ENCODE data around the gene CRYBG3. TPM values are rescaled to one million over a fixed set of nuclear protein-coding genes. Genes with fewer than 3 reads are reported as not detected.

CRYBG3 gene
- total and polyA plus RNA-seq, 2 donors = 5.4 to 9.2 TPM

DNA sequence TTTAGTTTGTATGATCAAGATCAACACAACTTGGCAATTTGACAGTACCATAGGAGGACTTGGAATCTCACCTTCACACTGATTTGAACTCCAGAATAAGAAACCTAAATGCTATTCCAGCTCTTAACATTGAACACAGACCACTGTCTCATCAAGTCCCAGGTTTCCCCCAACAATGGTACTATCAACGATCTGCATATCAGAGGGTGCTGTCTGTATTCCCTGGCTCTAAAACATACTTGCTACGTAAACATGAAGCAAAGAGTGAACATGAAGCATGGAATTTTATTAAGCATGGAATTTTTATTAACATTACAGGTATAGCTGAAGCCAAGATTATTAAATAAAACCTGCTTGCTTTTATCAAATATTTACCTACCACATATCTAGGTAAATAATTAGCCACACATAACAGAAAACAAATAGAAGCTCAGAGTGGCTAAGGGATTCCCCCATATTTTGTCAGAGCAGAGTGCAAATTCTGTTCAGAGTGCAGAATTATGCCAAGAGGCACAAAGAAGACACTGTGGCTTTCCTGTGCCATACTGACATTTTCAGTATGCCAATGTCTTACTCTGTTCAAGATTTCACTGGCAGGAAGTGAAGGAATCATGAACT is 172.6 kb downstream of the CRYBG3 start:
- 96% methylated on average over 2 of the region's 2 CpGs for WGBS
- Histone ChIP-seq H3K4me3 (ENCODE audit: low read length in 2 of 2) (no peak overlapping the region), H3K36me3 (ENCODE audit: control insufficient read depth in 2 of 2, insufficient read depth in 2 of 2, low read length in 1 of 2) (no peaks in the 10 kb centered on the region), H3K9me3 (ENCODE audit: control insufficient read depth in 2 of 2, insufficient read depth in 1 of 2, low read length in 1 of 2) (no peaks in the 10 kb centered on the region), H3K4me1 (ENCODE audit: control insufficient read depth in 2 of 2, insufficient read depth in 2 of 2, low read length in 2 of 2) (peaks cover 0 to 7% of the 10 kb centered on the region in 2 donors), H3K27me3 (ENCODE audit: control insufficient read depth in 2 of 2, insufficient read depth in 1 of 2, low read length in 1 of 2) (no peaks in the 10 kb centered on the region), H3K27ac (ENCODE audit: low read depth in 1 of 2, low read length in 1 of 2) (no peak overlapping the region)
- no peak for DNase-seq (ENCODE audit: low read depth in 6 of 9, low spot score in 9 of 9)

Other genes starting within 250 kb of the CRYBG3 start
- 5.8 TPM for gene ARL6, start 57.3 kb upstream of the CRYBG3 start, total RNA-seq
- 3.8 TPM for gene ARL6, start 57.3 kb upstream of the CRYBG3 start, polyA plus RNA-seq
- gene RIOX2, start 150.4 kb downstream of the CRYBG3 start, total RNA-seq = 16.9 TPM
- 26.2 TPM for gene RIOX2, start 150.4 kb downstream of the CRYBG3 start, polyA plus RNA-seq
- gene GABRR3, start 213.3 kb downstream of the CRYBG3 start, total RNA-seq = 0.05 TPM
- 0.02 TPM for gene GABRR3, start 213.3 kb downstream of the CRYBG3 start, polyA plus RNA-seq

Measured in thymus (tissue), 11 donors.